IMR-90 (cell line): ENCODE measurements around the gene PRKCH. TPM values are rescaled to one million over a fixed set of nuclear protein-coding genes. Genes with fewer than 3 reads are reported as not detected.

Experiments used
- ATAC-seq: fragments of 200-7000 bp; cut with Tn5 transposase; 2 replicates; pipeline ENCODE4 v1.9.1; 2020; ENCODE audit warnings: low read depth, mild to moderate bottlenecking, moderate library complexity
- BruUV-seq: library from RNA; stranded (reverse); fragments of 400-500 nt; replicated peaks from 2 replicates; lab custom pipeline; 2021; lab: Mats Ljungman, UMichigan
- CTCF ChIA-PET: fragments of 300-600 bp; formaldehyde crosslinking; extraction: SDS; loops from one replicate; lab custom pipeline; 2021; ENCODE audit warnings: antibody characterized with exemption; lab: Yijun Ruan, JAX
- POLR2A ChIA-PET: fragments of 300-600 bp; sonication (Branson Sonifier 250); formaldehyde crosslinking; loops from one replicate; lab custom pipeline; 2022; ENCODE audit warnings: antibody characterized with exemption; ENCODE audit not compliant: unreplicated experiment; lab: Charles Lee
- DNase-seq: peaks from one replicate; pipeline ENCODE4 v3.0.0; 2013
- H2AFZ ChIP-seq: replicated peaks from 2 replicates; pipeline ENCODE3; 2013; ENCODE audit warnings: low read length, mild to moderate bottlenecking; ENCODE audit not compliant: poor library complexity
- H2AK5ac ChIP-seq: 2 replicates; pipeline ENCODE4 v1.6.1; 2013; ENCODE audit warnings: low read depth, low read length, inconsistent platforms
- H2AK9ac ChIP-seq: replicated peaks from 2 replicates; pipeline ENCODE3; 2013; ENCODE audit warnings: mild to moderate bottlenecking, low read depth, low read length, moderate library complexity; ENCODE audit not compliant: poor library complexity
- H2BK120ac ChIP-seq: 2 replicates; pipeline ENCODE4 v1.6.1; 2013; ENCODE audit warnings: low read depth, low read length, inconsistent platforms
- H2BK15ac ChIP-seq: 3 replicates; pipeline ENCODE4 v1.6.1; 2013; ENCODE audit warnings: low read depth, low read length, inconsistent platforms
- H2BK20ac ChIP-seq: 2 replicates; pipeline ENCODE4 v1.6.1; 2013; ENCODE audit warnings: low read depth, mild to moderate bottlenecking, inconsistent platforms, low read length, moderate library complexity
- H2BK5ac ChIP-seq: 2 replicates; pipeline ENCODE4 v1.6.1; 2013; ENCODE audit warnings: mild to moderate bottlenecking, low read depth, low read length, inconsistent platforms; ENCODE audit not compliant: poor library complexity, severe bottlenecking
- H3K14ac ChIP-seq: replicated peaks from 2 replicates; pipeline ENCODE4 v1.6.1; 2013; ENCODE audit warnings: low read depth, low read length, inconsistent platforms
- H3K18ac ChIP-seq: 2 replicates; pipeline ENCODE4 v1.6.1; 2013; ENCODE audit warnings: low read depth, low read length, control low read depth
- H3K23ac ChIP-seq: 2 replicates; pipeline ENCODE4 v1.6.1; 2013; ENCODE audit warnings: low read depth, low read length, inconsistent platforms
- H3K27ac ChIP-seq: 2 replicates; pipeline ENCODE4 v1.5.1; 2013; ENCODE audit warnings: mild to moderate bottlenecking, control low read depth, low read length; ENCODE audit not compliant: insufficient read depth
- H3K27me3 ChIP-seq: 2 replicates; pipeline ENCODE4 v1.6.1; 2013; ENCODE audit warnings: low read length; ENCODE audit not compliant: control insufficient read depth, insufficient read depth
- H3K36me3 ChIP-seq: 2 replicates; pipeline ENCODE4 v1.6.1; 2013; ENCODE audit warnings: low read length, mixed read lengths; ENCODE audit not compliant: control insufficient read depth, insufficient read depth
- H3K4ac ChIP-seq: 2 replicates; pipeline ENCODE4 v1.6.1; 2013; ENCODE audit warnings: low read depth, low read length, inconsistent platforms
- H3K4me1 ChIP-seq: 2 replicates; pipeline ENCODE4 v1.6.1; 2013; ENCODE audit warnings: low read length, mixed read lengths; ENCODE audit not compliant: control insufficient read depth, insufficient read depth
- H3K4me2 ChIP-seq: 2 replicates; pipeline ENCODE4 v1.6.1; 2013; ENCODE audit warnings: low read depth, mild to moderate bottlenecking, control low read depth, low read length, moderate library complexity
- H3K4me3 ChIP-seq: 2 replicates; pipeline ENCODE4 v1.5.1; 2013; ENCODE audit warnings: low read depth, mild to moderate bottlenecking, control low read depth, low read length, moderate library complexity; ENCODE audit not compliant: insufficient read depth
- H3K56ac ChIP-seq: 2 replicates; pipeline ENCODE4 v1.6.1; 2013; ENCODE audit warnings: low read length, inconsistent platforms; ENCODE audit not compliant: insufficient read depth; ENCODE audit errors: extremely low read depth
- H3K79me1 ChIP-seq, 2 experiments: 2 replicates each; pipeline ENCODE4 v1.6.1; 2013; ENCODE audit warnings: low read length in 2 of 2, inconsistent platforms in 1 of 2, low read depth in 1 of 2
- H3K9ac ChIP-seq: 2 replicates; pipeline ENCODE4 v1.6.1; 2013; ENCODE audit warnings: low read depth, low read length, control low read depth
- H3K9me1 ChIP-seq: 2 replicates; pipeline ENCODE4 v1.6.1; 2013; ENCODE audit warnings: low read length, inconsistent platforms; ENCODE audit not compliant: insufficient read depth
- H3K9me3 ChIP-seq: 2 replicates; pipeline ENCODE4 v1.6.1; 2013; ENCODE audit warnings: low read length; ENCODE audit not compliant: control insufficient read depth, insufficient read depth
- H4K20me1 ChIP-seq: 2 replicates; pipeline ENCODE4 v1.6.1; 2013; ENCODE audit warnings: low read length, inconsistent platforms; ENCODE audit not compliant: insufficient read depth
- H4K5ac ChIP-seq: 2 replicates; pipeline ENCODE4 v1.6.1; 2013; ENCODE audit warnings: mild to moderate bottlenecking, low read depth, low read length, control low read depth
- H4K8ac ChIP-seq, 2 experiments: 2 replicates each; pipeline ENCODE4 v1.6.1; 2013; ENCODE audit warnings: low read depth in 2 of 2, low read length in 2 of 2, control low read depth in 1 of 2, inconsistent platforms in 1 of 2
- H4K91ac ChIP-seq: 2 replicates; pipeline ENCODE4 v1.6.1; 2013; ENCODE audit warnings: low read depth, low read length, inconsistent platforms; ENCODE audit not compliant: insufficient read depth
- BHLHE40 ChIP-seq: fragments of 150-350 bp; IDR thresholded peaks from 2 replicates; pipeline ENCODE4 v1.6.1; 2016; ENCODE audit warnings: mild to moderate bottlenecking, low read depth, low read length
- CEBPB ChIP-seq: IDR thresholded peaks from 2 replicates; pipeline ENCODE4 v1.6.1; 2012; ENCODE audit warnings: low read depth, low read length, improper control_type of control experiment
- CTCF ChIP-seq: conservative IDR thresholded peaks from 2 replicates; pipeline ENCODE4 v1.5.1; 2012; ENCODE audit warnings: mild to moderate bottlenecking, low read depth, low read length, improper control_type of control experiment
- FOS ChIP-seq: fragments of 150-350 bp; IDR thresholded peaks from 2 replicates; pipeline ENCODE4 v1.6.1; 2016; ENCODE audit warnings: low read depth, low read length
- MAFK ChIP-seq: IDR thresholded peaks from 2 replicates; pipeline ENCODE4 v1.6.1; 2012; ENCODE audit warnings: low read depth, low read length, improper control_type of control experiment
- MXI1 ChIP-seq: IDR thresholded peaks from 2 replicates; pipeline ENCODE4 v1.6.1; 2012; ENCODE audit warnings: low read depth, mild to moderate bottlenecking, low read length, moderate library complexity, borderline replicate concordance
- RCOR1 ChIP-seq: IDR thresholded peaks from 2 replicates; pipeline ENCODE4 v1.6.1; 2012; ENCODE audit warnings: mild to moderate bottlenecking, low read length, improper control_type of control experiment; ENCODE audit not compliant: insufficient replicate concordance
- WGBS, 2 experiments: methylation state at CpG; one replicate each; pipeline versions ENCODE4 v1.1.5 to v1.1.7; 2013; ENCODE audit warnings: missing lambda C conversion rate in 2 of 2; ENCODE audit not compliant: insufficient read length in 1 of 2; ENCODE audit errors: extremely low coverage in 2 of 2; 5-methylcytosine and 5-hydroxymethylcytosine counted together
- dilution Hi-C: fragments of 300-500 bp; cut with HindIII; formaldehyde crosslinking; loops from one replicate; pipeline ENCODE4 v1.14.3; 2018; ENCODE audit warnings: low sequenced_read_pairs; ENCODE audit not compliant: unreplicated experiment
- in situ Hi-C: fragments of 300-500 bp; cut with MboI; formaldehyde crosslinking; loops from 3 replicates; pipeline ENCODE4 v1.14.3; 2019; ENCODE audit warnings: low sequenced_read_pairs, inconsistent platforms, mixed read lengths
- intact Hi-C: fragments of 100-400 bp; cut with micrococcal nuclease; formaldehyde crosslinking; loops from 2 replicates; pipeline ENCODE4 v1.10.0; 2022
- polyA plus RNA-seq, 3 experiments: library from polyadenylated mRNA; depleted of rRNA; stranded (reverse); fragments of >200 nt; gene quantifications; 2 replicates each; pipeline ENCODE4 v1.2.3, GENCODE V29; 2012; ENCODE audit warnings: low replicate concordance in 1 of 3
- total RNA-seq: library from RNA; depleted of rRNA; stranded (reverse); fragments of >200 nt; gene quantifications from 2 replicates; pipeline ENCODE4 v1.2.3, GENCODE V29; 2012

PRKCH gene
- total and polyA plus RNA-seq, 2 of the 4 experiments (the other 2 are of a cell fraction) = 1.6 to 2.3 TPM

GRCh38 chr14:61323970-61324369 is 2.6 kb downstream of the PRKCH start:
- peaks cover 5% of the 10 kb centered on the region; the same call in 1 of the 2 replicates for H3K9me3 ChIP-seq
- no peak overlapping the region for H3K56ac ChIP-seq
- no peak overlapping the region for H2BK5ac ChIP-seq
- H4K91ac ChIP-seq = no peak overlapping the region
- in situ Hi-C loops = no loop called here
- intact Hi-C loops = no loop called here
- no peaks in the 10 kb centered on the region for H3K79me1 ChIP-seq
- H2AFZ ChIP-seq = no peak overlapping the region
- no peak overlapping the region for H3K4ac ChIP-seq
- no peaks in the 10 kb centered on the region for H3K9me1 ChIP-seq
- no peak overlapping the region for H3K4me3 ChIP-seq
- ChIA-PET CTCF (no interaction called here), POLR2A (no interaction called here)
- H3K27me3 ChIP-seq = peaks cover 47% of the 10 kb centered on the region
- H3K4me1 ChIP-seq = no peaks in the 10 kb centered on the region; the same call in 1 of the 2 replicates
- H3K14ac ChIP-seq = no peak overlapping the region
- H2BK120ac ChIP-seq = no peak overlapping the region
- no peak overlapping the region for H3K23ac ChIP-seq
- H3K18ac ChIP-seq = no peak overlapping the region
- no peaks in the 10 kb centered on the region for H3K36me3 ChIP-seq
- DNase-seq (no peak), ATAC-seq (no peak)
- no peak overlapping the region for H4K8ac ChIP-seq
- H4K5ac ChIP-seq = no peak overlapping the region
- H2AK5ac ChIP-seq = no peak overlapping the region
- dilution Hi-C loops = no loop called here
- H3K4me2 ChIP-seq = no peak overlapping the region
- WGBS, 2 experiments = no CpG with 5 or more reads among the region's 6 CpGs
- no peak overlapping the region for H2AK9ac ChIP-seq
- no TSS peak for BruUV-seq
- no peak overlapping the region for H2BK20ac ChIP-seq
- no peak overlapping the region for H3K27ac ChIP-seq
- H3K9ac ChIP-seq = no peak overlapping the region
- TF ChIP-seq MXI1 (no peak), FOS (no peak), CEBPB (no peak), RCOR1 (no peak), BHLHE40 (no peak), MAFK (no peak), CTCF (no peak)
- no peak overlapping the region for H2BK15ac ChIP-seq
- no peaks in the 10 kb centered on the region for H4K20me1 ChIP-seq
